ENCODE measurements around the gene C3. TPM values are rescaled to one million over a fixed set of nuclear protein-coding genes. Genes with fewer than 3 reads are reported as not detected.
A peak's percentile ranks its signal among the peaks of the same experiment; 100 is the strongest.

Gene C3
- polyA plus RNA-seq, 1 donor (not counting 4 experiments of a cell fraction or from before 2014, with no cell fraction given) = 10.7 TPM

DNA sequence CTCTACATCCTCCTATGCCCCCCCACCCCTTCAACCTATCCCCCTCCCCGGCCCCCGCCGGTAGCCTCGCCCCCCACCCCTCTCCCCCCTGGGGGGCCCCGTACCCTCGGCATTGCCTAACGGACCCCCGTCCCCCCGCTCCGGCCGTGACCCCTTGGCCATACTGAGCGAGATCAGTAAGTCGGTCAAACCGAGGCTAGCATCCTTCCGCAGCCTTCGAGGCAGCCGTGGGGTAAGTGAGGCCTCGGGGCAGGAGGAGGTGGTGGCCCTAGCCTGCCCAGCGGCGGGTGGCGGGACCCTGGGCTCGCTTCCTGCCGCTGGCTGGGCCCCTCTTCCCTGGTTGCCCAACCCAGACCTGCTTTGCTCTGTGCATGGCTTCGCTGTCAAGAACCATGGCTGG, 25.5 kb upstream of the C3 start:
- Histone ChIP-seq H3K4me3 (ENCODE audit: control insufficient read depth in 2 of 3, extremely low read depth in 1 of 3, insufficient read depth in 2 of 3, low read depth in 1 of 3, low read length in 3 of 3) (no peak overlapping the region), H3K36me3 (ENCODE audit: control insufficient read depth in 2 of 2, extremely low read depth in 1 of 2, insufficient read depth in 2 of 2, low read length in 2 of 2) (peaks cover 30 to 38% of the 10 kb centered on the region in 2 experiments), H3K27ac (ENCODE audit: control insufficient read depth, insufficient read depth, low read length) (no peak overlapping the region)

DNA sequence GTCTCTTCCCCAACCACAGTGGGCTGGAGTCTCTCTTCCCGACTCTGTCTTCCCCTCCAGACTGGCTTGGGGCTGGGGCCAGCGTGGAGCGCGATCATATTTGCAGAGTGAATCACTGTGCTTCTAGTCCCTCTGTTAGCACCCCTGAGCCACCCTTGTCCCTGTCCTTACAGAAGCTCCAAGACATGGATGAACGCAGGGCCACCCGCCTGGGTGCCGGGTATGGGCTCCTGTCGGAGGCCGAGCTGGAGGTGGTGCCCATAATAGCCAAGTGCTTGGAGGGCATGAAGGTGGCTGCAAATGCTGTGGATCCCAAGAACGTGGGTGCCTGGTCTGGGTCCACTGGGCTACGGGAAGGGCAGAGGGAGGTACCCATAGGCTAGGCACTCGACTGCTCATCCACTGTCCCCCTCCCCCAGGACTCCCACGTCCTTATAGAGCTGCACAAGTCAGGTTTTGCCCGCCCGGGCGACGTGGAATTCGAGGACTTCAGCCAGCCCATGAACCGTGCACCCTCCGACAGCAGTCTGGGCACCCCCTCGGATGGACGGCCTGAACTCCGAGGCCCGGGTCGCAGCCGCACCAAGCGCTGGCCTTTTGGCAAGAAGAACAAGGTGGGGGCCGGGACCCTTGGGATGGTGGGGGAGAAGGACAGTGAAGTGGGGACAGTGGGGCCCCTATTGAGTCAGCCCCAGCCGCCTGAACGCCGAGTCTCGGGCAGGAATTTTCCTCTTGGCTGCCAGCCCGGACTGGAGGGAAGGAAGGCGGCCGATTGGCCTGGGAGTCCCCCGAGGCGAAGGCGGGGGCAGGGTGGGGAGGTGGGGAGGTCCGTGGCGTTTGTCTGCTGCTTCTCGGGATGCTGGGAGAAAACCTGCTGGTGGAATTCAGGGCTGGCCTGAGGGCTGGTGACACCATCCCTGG, 24.2 kb upstream of the C3 start:
- H3K4me2 ChIP-seq (ENCODE audit: control insufficient read depth, extremely low read depth, insufficient read depth, low read depth, low read length) = peak overlapping the region; percentile 59
- peaks cover 30 to 33% of the 10 kb centered on the region in 2 experiments for H3K36me3 ChIP-seq (ENCODE audit: control insufficient read depth in 2 of 2, extremely low read depth in 1 of 2, insufficient read depth in 2 of 2, low read length in 2 of 2)
- H3K9me1 ChIP-seq (ENCODE audit: control insufficient read depth, extremely low read depth, insufficient read depth, low read length) = no peaks in the 10 kb centered on the region
- no peaks in the 10 kb centered on the region for H3K27me3 ChIP-seq (ENCODE audit: control insufficient read depth, extremely low read depth, insufficient read depth, low read length)
- H3K9ac ChIP-seq (ENCODE audit: control insufficient read depth, extremely low read depth, insufficient read depth, low read length) = peak overlapping the region; percentile 34
- FAIRE-seq = no peak
- DNase-seq (ENCODE audit: low read depth, low spot score) = no peak
- H3K79me2 ChIP-seq (ENCODE audit: control insufficient read depth, insufficient read depth, low read length) = peaks cover 25% of the 10 kb centered on the region
- TF ChIP-seq, protein P1, sequence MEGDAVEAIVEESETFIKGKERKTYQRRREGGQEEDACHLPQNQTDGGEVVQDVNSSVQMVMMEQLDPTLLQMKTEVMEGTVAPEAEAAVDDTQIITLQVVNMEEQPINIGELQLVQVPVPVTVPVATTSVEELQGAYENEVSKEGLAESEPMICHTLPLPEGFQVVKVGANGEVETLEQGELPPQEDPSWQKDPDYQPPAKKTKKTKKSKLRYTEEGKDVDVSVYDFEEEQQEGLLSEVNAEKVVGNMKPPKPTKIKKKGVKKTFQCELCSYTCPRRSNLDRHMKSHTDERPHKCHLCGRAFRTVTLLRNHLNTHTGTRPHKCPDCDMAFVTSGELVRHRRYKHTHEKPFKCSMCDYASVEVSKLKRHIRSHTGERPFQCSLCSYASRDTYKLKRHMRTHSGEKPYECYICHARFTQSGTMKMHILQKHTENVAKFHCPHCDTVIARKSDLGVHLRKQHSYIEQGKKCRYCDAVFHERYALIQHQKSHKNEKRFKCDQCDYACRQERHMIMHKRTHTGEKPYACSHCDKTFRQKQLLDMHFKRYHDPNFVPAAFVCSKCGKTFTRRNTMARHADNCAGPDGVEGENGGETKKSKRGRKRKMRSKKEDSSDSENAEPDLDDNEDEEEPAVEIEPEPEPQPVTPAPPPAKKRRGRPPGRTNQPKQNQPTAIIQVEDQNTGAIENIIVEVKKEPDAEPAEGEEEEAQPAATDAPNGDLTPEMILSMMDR (optimal IDR thresholded peaks at IDR 0.05 in 1 of 3, IDR thresholded peaks at IDR 0.05 in 1 of 3, conservative IDR thresholded peaks at IDR 0.05 in 1 of 3; ENCODE audit: extremely low read depth in 1 of 3, insufficient read depth in 2 of 3, low read length in 3 of 3) = no peak
- TF ChIP-seq EZH2 (IDR thresholded peaks at IDR 0.05; ENCODE audit: low read length) = no peak
- no peak overlapping the region for H2AFZ ChIP-seq (ENCODE audit: control insufficient read depth, low read length)
- H3K27ac ChIP-seq (ENCODE audit: control insufficient read depth, insufficient read depth, low read length) = peak overlapping the region; percentile 64
- no peaks in the 10 kb centered on the region for H3K9me3 ChIP-seq (ENCODE audit: control insufficient read depth, low read depth, low read length)
- dilution Hi-C loops (cut with MboI; ENCODE audit: extremely low pct_ligation_motif_present, low sequenced_read_pairs) = no loop called here
- peaks cover 3% of the 10 kb centered on the region for H4K20me1 ChIP-seq (ENCODE audit: control insufficient read depth, extremely low read depth, insufficient read depth, low read length)
- peak overlapping the region in 2 of 3 experiments; percentile 18 to 19 for H3K4me3 ChIP-seq (ENCODE audit: control insufficient read depth in 2 of 3, extremely low read depth in 1 of 3, insufficient read depth in 2 of 3, low read depth in 1 of 3, low read length in 3 of 3)
- peaks cover 24% of the 10 kb centered on the region for H3K4me1 ChIP-seq (ENCODE audit: control insufficient read depth, extremely low read depth, insufficient read depth, low read length)

More for the DNA sequence above, 25.5 kb upstream of the C3 start:
- no peak overlapping the region for H3K4me2 ChIP-seq (ENCODE audit: control insufficient read depth, extremely low read depth, insufficient read depth, low read depth, low read length)
- H4K20me1 ChIP-seq (ENCODE audit: control insufficient read depth, extremely low read depth, insufficient read depth, low read length) = peaks cover 3% of the 10 kb centered on the region
- H3K9me1 ChIP-seq (ENCODE audit: control insufficient read depth, extremely low read depth, insufficient read depth, low read length) = no peaks in the 10 kb centered on the region
- FAIRE-seq = no peak
- TF ChIP-seq, protein P1 (optimal IDR thresholded peaks at IDR 0.05 in 1 of 3, IDR thresholded peaks at IDR 0.05 in 1 of 3, conservative IDR thresholded peaks at IDR 0.05 in 1 of 3; ENCODE audit: extremely low read depth in 1 of 3, insufficient read depth in 2 of 3, low read length in 3 of 3) = no peak
- TF ChIP-seq EZH2 (IDR thresholded peaks at IDR 0.05; ENCODE audit: low read length) = no peak
- peaks cover 11% of the 10 kb centered on the region for H3K79me2 ChIP-seq (ENCODE audit: control insufficient read depth, insufficient read depth, low read length)
- DNase-seq (ENCODE audit: low read depth, low spot score) = no peak
- dilution Hi-C loops (cut with MboI; ENCODE audit: extremely low pct_ligation_motif_present, low sequenced_read_pairs) = no loop called here
- no peaks in the 10 kb centered on the region for H3K27me3 ChIP-seq (ENCODE audit: control insufficient read depth, extremely low read depth, insufficient read depth, low read length)
- no peak overlapping the region for H2AFZ ChIP-seq (ENCODE audit: control insufficient read depth, low read length)
- H3K9ac ChIP-seq (ENCODE audit: control insufficient read depth, extremely low read depth, insufficient read depth, low read length) = no peak overlapping the region
- no peaks in the 10 kb centered on the region for H3K9me3 ChIP-seq (ENCODE audit: control insufficient read depth, low read depth, low read length)
- peaks cover 23% of the 10 kb centered on the region for H3K4me1 ChIP-seq (ENCODE audit: control insufficient read depth, extremely low read depth, insufficient read depth, low read length)

Measured in keratinocyte (primary cell).